Measurements from ENCODE around the gene FASTKD1.
A peak's percentile ranks its signal among the peaks of the same experiment; 100 is the strongest.
"Not testable (repeated sequence)": the region's sequence is repeated elsewhere in the genome, so short reads cannot be mapped to it uniquely, and the experiment has no call there.

The FASTKD1 gene

GRCh38 chr2:169573160-169573973 lies at the start of gene FASTKD1:
Gene FASTKD1, minus strand, starts transcription at chr2:169573865. Its CDS starts 1,836 bp downstream, at chr2:169572029.
- peak within 1 kb of the TSS; percentile 70 for H3K4me2 ChIP-seq (ENCODE audit: low read length)
- H3K9me3 ChIP-seq (ENCODE audit: control insufficient read depth, low read length): no peaks in the 10 kb centered on the region
- peak within 1 kb of the TSS; percentile 65 for H3K4me3 ChIP-seq (ENCODE audit: low read depth, low read length)
- H3K36me3 ChIP-seq (ENCODE audit: control insufficient read depth, insufficient read depth, low read length): no peaks in the 10 kb centered on the region
- H3K27ac ChIP-seq: peak within 1 kb of the TSS; percentile 70
- H3K79me2 ChIP-seq: peaks cover 10% of the 10 kb centered on the region
- H3K9ac ChIP-seq: peak within 1 kb of the TSS; percentile 31
- no peaks in the 10 kb centered on the region for H3K4me1 ChIP-seq
- H3K27me3 ChIP-seq (ENCODE audit: control insufficient read depth, insufficient read depth, low read length): no peaks in the 10 kb centered on the region
- peak within 1 kb of the TSS; percentile 94 for H2AFZ ChIP-seq
- no peak for TF ChIP-seq CTCF (IDR thresholded peaks at IDR 0.05)

GRCh38 chr2:169623235-169623634 lies 49.6 kb upstream of the FASTKD1 start:
- Histone ChIP-seq H3K4me3 (ENCODE audit: low read depth, low read length) (no peak overlapping the region), H3K27ac (no peak overlapping the region), H3K79me2 (peaks cover 31% of the 10 kb centered on the region), H2AFZ (no peak overlapping the region), H3K4me2 (ENCODE audit: low read length) (no peak overlapping the region), H3K36me3 (ENCODE audit: control insufficient read depth, insufficient read depth, low read length) (no peaks in the 10 kb centered on the region), H3K4me1 (no peaks in the 10 kb centered on the region), H3K9ac (no peak overlapping the region), H3K9me3 (ENCODE audit: control insufficient read depth, low read length) (no peaks in the 10 kb centered on the region), H3K27me3 (ENCODE audit: control insufficient read depth, insufficient read depth, low read length) (no peaks in the 10 kb centered on the region)
- TF ChIP-seq CTCF (IDR thresholded peaks at IDR 0.05): no peak

- H3K4me3 ChIP-seq (ENCODE audit: low read depth, low read length): no peak overlapping the region
- H3K4me1 ChIP-seq: no peaks in the 10 kb centered on the region
- no peaks in the 10 kb centered on the region for H3K9me3 ChIP-seq (ENCODE audit: control insufficient read depth, low read length)
- no peak for TF ChIP-seq CTCF (IDR thresholded peaks at IDR 0.05)
- no peak overlapping the region for H3K27ac ChIP-seq
- H3K36me3 ChIP-seq (ENCODE audit: control insufficient read depth, insufficient read depth, low read length): no peaks in the 10 kb centered on the region
- H3K79me2 ChIP-seq: peaks cover 44% of the 10 kb centered on the region
- no peak overlapping the region for H3K4me2 ChIP-seq (ENCODE audit: low read length)
- no peaks in the 10 kb centered on the region for H3K27me3 ChIP-seq (ENCODE audit: control insufficient read depth, insufficient read depth, low read length)
- H3K9ac ChIP-seq: no peak overlapping the region
- no peak overlapping the region for H2AFZ ChIP-seq
Measured at GRCh38 chr2:169620509-169620908, 46.8 kb upstream of the FASTKD1 start.

GRCh38 chr2:169619946-169620345 lies 46.3 kb upstream of the FASTKD1 start:
- Histone ChIP-seq H3K36me3 (ENCODE audit: control insufficient read depth, insufficient read depth, low read length) (no peaks in the 10 kb centered on the region), H3K9me3 (ENCODE audit: control insufficient read depth, low read length) (no peaks in the 10 kb centered on the region), H2AFZ (no peak overlapping the region), H3K4me2 (ENCODE audit: low read length) (no peak overlapping the region), H3K79me2 (peaks cover 44% of the 10 kb centered on the region), H3K27ac (no peak overlapping the region), H3K9ac (no peak overlapping the region), H3K27me3 (ENCODE audit: control insufficient read depth, insufficient read depth, low read length) (no peaks in the 10 kb centered on the region), H3K4me1 (no peaks in the 10 kb centered on the region), H3K4me3 (ENCODE audit: low read depth, low read length) (no peak overlapping the region)
- TF ChIP-seq CTCF (IDR thresholded peaks at IDR 0.05): no peak

- H3K79me2 ChIP-seq: peaks cover 37% of the 10 kb centered on the region
- H3K4me2 ChIP-seq (ENCODE audit: low read length); H3K4me1 ChIP-seq; H2AFZ ChIP-seq; H3K4me3 ChIP-seq (ENCODE audit: low read depth, low read length); H3K9me3 ChIP-seq (ENCODE audit: control insufficient read depth, low read length); H3K27me3 ChIP-seq (ENCODE audit: control insufficient read depth, insufficient read depth, low read length); H3K27ac ChIP-seq; H3K36me3 ChIP-seq (ENCODE audit: control insufficient read depth, insufficient read depth, low read length); H3K9ac ChIP-seq: not testable (repeated sequence)
Measured at GRCh38 chr2:169615982-169616381, 42.3 kb upstream of the FASTKD1 start.

Measured in parathyroid adenoma (tissue), 2 donors.